EH (cell line): ENCODE results near the gene METAP1D.

Experiments
- DNase-seq: peaks from one replicate; pipeline ENCODE4 v3.0.0-alpha.2; 2015; ENCODE audit warnings: low read depth

METAP1D gene

GRCh38 chr2:172080641-172081220 lies 81.0 kb downstream of the METAP1D start:
- no peak for DNase-seq

- no peak for DNase-seq
Observed at GRCh38 chr2:172081221-172082022, 81.7 kb downstream of the METAP1D start.

GRCh38 chr2:172082105-172082943 lies 82.6 kb downstream of the METAP1D start:
- peak; percentile 52 for DNase-seq

DNA sequence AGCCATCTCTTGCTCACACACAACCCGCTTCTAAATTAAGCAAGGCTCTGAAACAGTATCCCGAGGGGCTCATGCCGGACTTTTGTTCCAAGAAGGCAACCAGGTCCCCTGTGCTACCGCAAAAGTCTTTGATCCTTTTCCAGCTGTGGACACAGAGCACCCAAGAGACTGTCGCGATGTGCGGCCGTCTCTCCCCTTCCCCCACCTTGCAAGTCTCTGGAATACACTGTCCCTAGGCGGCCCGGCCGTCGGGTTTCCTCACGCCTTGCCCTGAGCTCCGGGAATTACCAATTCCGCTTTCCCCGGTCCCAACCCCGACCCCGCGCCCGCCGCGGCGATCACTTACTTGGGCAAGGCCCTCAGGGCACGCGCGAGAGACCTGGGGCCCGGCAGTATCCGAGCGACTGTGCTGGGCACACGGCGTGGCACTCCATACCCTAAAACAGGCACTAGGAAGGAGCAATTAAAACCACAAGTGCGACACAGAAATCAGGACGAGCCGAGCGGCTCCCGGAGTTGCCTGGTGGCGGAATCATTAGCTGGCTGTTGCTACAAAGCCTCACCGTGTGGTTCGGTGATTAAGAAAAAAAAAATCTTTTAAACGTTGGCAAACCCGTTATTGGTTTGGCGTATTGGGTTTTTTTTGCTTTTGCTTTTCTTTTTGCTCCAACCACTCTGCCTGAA lies 83.3 kb downstream of the METAP1D start:
- DNase-seq: peak; percentile 46

- DNase-seq: peak; percentile 9
Observed at GRCh38 chr2:172083628-172084394, 84.1 kb downstream of the METAP1D start.

- DNase-seq: no peak
Observed at GRCh38 chr2:172084395-172084644, 84.6 kb downstream of the METAP1D start.

DNA sequence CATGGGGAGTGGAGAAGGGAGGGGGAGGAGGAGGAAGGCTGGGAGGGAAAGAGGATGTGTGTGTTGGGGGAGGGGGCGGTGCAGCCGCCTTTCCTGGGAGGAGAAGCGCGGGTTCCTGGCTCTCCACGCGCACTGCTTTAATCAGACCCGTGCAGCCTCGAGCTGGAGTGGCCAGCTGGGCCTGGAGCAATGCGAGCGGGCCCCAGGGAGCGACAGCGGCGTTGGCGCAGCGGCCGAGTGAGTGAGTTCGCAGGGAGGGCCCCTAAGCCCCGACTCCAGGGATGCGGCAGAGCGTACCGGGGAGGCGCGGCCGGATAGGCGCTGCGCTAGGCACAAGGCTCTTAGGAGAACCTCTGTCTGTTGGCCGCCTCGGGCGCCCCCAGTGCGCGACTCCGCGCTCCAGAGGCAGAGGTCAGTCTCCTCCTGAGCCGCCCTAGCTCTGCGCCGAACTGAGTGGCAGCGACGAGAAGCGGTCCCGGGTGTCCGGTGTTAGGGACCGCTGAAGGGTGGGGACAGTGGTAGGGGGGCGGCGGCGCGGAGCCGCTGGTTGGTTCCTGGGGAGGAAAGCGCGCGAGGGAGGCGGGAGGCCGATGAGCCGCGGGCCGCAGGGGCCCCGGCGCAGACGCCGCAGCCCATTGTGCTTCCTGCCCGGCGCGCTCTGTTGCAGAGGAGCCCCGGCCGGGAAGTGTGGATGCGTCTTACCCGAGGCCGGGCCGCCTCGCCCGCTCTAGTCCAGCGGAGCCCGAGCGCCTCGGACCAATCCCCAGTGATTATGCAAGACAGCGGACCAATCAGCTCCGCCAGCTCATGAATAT lies 85.1 kb downstream of the METAP1D start:
- DNase-seq: peak; percentile 98

DNA sequence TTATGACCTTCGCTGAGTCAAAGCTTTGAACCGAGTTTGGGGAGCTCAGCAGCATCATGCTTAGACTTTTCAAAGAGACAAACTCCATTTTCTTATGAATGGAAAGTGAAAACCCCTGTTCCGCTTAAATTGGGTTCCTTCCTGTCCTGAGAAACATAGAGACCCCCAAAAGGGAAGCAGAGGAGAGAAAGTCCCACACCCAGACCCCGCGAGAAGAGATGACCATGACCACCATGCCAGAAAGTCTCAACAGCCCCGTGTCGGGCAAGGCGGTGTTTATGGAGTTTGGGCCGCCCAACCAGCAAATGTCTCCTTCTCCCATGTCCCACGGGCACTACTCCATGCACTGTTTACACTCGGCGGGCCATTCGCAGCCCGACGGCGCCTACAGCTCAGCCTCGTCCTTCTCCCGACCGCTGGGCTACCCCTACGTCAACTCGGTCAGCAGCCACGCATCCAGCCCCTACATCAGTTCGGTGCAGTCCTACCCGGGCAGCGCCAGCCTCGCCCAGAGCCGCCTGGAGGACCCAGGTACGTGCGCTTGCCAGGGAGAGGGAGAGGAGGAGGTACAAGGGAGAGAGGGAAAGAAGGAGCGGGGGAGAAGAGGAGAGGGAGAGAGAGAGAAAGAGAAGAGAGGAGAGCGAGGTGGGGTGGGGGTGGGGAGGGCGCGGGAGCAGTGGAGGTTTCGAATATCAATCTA lies 85.9 kb downstream of the METAP1D start, which contains the start of gene DLX1:
Gene DLX1 (plus strand): TSS at position 48 of the 700 bp plus-strand sequence. CDS start 171 bp downstream, at position 219.
- DNase-seq: no peak

DNA sequence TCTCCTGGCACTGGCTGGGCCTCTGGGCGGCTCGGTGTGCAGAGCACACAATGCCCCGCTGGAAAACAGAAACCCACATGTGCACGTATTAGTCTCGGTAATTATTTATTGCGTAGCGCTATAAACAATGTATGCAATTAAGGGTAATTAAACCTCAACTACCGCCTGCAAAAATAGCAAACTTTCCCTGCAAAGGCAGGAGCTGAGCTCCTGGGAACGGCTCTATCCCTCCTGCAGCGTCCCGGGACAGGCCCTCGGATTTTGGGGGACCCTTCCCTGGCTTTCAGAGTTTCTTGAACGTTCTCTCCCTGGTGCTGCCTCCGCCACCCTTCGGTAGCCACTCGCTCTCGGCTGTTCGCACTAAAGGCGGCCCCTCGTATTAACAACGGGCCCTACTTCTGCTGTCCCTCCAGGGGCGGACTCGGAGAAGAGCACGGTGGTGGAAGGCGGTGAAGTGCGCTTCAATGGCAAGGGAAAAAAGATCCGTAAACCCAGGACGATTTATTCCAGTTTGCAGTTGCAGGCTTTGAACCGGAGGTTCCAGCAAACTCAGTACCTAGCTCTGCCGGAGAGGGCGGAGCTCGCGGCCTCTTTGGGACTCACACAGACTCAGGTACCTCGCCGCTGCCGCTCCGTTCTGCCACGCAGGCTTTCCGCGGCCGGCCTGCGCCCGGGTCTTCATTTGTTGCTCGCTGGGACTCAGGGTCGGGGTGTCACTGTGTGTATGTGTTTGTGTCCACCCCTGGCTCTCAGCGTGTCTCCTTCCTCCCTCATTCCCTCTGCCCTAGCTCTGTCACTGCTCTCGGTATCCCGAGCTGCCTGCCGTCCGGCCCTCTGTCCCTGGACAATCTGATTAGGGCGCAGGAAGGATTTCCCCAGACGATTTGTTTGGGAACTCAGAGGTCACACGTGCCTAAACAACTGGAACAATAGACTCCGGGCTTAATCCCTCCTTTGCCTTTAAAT lies 86.8 kb downstream of the METAP1D start:
- peak; percentile 45 for DNase-seq

DNA sequence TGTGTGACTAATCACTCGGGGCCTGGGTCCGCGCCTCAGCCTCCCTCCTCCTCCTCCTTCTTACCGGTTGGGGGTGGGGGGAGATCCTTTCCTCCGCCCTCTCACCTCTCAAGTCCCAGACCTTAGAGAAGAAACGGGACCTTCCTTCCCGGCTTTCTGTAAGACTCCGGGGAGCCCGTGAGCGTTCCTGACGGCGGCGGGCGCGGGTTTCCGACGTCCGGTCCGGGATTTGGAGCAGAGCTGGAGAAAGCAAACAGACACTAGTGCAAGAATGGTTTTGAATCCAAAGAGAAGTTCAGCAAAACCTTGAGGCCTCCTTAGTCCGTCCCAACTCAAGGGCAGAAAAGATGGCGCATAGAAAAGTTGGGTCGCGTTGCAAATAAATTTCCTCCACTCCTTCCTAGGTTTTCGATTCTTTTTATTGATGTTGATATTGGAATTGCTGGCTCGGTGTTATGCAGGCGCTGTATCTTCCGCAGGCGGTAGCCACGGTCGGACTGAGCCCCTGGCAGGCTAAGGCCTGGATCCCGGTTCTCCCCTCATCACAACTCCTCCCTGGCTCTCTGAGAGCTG lies 87.5 kb downstream of the METAP1D start:
- DNase-seq: peak; percentile 32

- DNase-seq: peak; percentile 14
Observed at GRCh38 chr2:172087780-172088244, 88.1 kb downstream of the METAP1D start.

DNA sequence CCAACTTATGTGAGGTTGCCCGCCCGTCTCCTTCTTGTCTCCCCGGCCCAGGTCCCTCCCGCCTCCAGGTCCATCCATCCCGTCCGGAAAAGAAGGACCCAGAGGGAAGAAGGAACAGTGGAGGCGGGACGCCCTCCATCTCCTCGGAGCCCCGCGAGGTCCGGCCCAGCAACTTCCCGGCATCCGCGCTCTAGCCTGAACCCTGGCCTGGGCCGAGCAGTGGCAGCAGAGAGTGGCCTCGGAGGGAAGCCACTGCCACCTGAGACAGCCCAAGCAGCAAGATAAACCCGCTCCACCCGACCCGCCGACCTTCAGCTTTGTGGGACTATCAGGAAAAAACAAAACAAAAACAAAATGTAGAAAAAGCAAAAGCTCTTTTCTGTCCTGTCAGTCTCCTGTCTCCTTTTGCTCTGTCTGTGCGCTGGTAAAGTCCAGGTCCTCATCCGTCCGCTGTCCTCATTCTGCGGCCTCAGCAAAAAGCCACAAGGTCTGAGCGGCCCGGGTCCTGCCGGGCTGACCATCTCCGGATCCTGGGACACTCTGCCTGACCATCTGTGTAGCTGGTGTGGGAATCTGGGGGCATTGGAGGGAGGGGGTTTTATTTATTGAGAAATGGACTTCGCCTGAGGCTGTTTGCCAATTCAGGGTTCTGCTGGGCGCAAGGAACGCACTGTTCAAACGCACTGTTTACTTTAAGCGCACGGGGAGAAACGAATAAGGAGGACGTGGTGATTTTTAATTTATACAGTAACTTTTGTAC lies 88.7 kb downstream of the METAP1D start:
- DNase-seq: no peak

DNA sequence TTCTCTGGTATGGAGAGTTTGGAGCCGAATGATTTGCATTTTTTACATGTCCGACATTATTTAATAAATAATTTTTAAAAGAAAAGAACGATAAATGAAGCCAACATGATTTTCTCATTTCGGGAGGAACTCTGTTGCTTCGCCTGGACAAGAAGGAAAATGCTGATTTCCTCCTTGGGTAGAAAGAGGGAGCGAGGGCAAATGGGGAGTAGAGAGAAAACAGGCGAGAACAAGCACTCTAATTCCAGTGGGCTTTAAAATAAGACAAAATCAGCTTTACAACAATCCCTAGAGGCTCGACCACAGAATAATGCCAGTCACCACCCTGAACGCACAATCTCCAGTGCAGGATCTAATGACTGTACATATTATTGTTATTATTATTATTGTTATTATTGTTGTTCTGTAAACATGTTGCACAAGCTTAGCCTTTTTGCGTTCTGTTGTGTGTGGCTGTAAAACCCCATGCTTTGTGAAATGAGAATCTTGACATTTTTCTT lies 89.3 kb downstream of the METAP1D start:
- no peak for DNase-seq

DNA sequence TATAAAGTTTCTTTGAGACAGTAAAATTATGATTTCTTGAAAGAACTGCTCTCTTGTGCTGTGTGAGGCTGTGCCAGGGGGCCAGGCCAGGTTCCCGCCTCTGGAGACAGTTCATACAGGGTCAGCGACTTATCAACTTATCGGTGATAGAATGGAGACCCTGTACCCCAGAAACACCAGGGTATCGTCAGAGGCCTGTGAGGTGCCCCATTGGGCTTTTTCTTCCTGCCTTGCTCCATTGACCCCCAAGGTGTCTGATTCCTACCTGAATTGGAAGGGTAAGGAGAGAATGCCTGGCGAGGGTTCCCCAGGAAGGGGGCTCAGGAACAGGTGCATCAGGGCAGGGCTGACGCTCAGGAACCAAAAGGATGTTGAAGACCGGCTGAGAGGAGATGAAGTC lies 89.9 kb downstream of the METAP1D start:
- DNase-seq: no peak

DNA sequence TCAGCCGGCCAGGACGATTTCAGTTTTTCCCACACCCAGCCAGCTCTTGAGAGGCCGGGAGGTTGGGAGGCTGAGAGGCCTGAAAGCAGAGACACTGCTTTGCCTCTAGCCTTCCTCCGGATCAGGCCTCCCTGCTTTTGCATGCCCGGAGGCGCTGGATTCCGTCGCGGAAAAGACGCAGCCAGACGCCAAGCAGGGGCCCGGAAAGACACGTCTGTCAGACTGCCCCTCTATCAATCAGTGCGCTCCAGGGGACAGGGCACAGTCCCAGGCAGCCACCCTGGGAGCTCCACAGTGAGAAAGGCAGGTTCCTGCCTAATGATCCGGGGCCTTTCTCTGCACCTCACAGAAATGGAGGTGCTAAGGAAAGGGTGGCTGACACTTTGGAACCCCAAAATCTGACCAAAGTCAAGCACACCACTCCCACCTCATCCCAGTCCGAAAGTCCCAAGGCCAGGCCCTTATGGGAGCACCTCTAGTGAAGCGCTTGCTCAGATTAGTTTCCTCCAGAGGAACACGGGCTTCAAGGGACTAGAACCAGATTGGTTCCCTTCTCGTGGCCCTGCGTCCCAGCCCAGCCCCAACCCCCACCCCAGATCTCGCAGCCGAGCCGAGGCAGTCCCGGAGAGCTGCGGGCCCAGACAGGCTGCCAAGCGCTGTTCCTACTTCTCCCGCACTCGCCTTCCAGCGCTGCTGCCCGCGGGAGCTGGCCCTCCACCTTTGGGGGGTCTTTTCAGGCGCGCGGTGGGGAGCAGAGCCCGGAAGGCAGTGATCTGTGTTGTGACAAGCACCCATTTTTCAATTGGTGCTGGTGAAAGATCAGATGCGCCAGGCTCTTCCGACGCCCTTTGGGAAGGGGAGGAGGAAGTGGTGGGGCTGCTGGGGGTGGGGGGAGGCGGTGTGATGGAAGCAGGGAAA lies 90.5 kb downstream of the METAP1D start:
- DNase-seq: no peak

DNA sequence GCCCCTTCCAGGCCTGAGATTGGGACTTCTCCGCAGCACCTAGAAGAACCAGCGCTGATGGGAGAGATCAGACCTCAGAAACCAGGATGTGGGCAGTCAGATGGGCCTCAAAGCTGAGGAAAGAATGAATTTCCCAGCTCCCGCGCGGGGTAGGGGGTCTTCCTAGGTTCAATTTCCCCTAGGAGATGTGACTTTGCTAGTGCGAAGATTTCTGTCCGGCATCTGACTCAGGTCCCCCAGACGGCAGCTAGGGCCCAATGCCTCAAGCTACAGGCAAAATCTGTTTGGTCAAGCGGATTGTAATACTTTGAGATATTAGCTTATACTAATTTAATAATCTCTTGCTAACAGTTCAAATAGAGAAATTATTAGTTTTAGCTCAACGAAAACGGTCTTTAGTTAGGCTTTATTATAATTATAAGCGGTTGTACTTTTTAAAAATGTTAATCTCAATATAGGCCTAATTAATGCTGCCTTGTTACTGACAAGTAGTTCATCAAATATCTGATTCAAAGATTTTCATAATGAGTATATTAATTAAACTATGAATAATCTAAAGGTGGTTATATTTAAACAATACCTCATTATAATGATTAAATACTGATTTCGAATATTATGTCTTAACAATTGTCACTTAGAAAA lies 91.4 kb downstream of the METAP1D start:
- DNase-seq: no peak
